Measurements from ENCODE around the gene PDE4C.

- TF ChIP-seq PATZ1 (CRISPR knock-in tag; IDR thresholded peaks at IDR 0.05; ENCODE audit: borderline replicate concordance) (no peak), ZNF8 (CRISPR knock-in tag; IDR thresholded peaks at IDR 0.05) (no peak), CSDC2 (CRISPR knock-in tag; IDR thresholded peaks at IDR 0.05) (no peak), CSRNP3 (CRISPR knock-in tag; IDR thresholded peaks at IDR 0.05) (no peak), RARB (CRISPR knock-in tag; IDR thresholded peaks at IDR 0.05) (no peak), TOX (CRISPR knock-in tag; IDR thresholded peaks at IDR 0.05; ENCODE audit: borderline replicate concordance) (no peak), ARNTL (CRISPR knock-in tag; IDR thresholded peaks at IDR 0.05; ENCODE audit: borderline replicate concordance, low read depth) (no peak), ZFP3 (CRISPR knock-in tag; IDR thresholded peaks at IDR 0.05) (no peak), ZNF70 (CRISPR knock-in tag; IDR thresholded peaks at IDR 0.05) (no peak), BACH2 (CRISPR knock-in tag; IDR thresholded peaks at IDR 0.05; ENCODE audit: borderline replicate concordance) (no peak), TCF4 (CRISPR knock-in tag; IDR thresholded peaks at IDR 0.05; ENCODE audit: borderline replicate concordance) (no peak), PPARA (CRISPR knock-in tag; IDR thresholded peaks at IDR 0.05; ENCODE audit: borderline replicate concordance) (no peak)
Measured at GRCh38 chr19:18185538-18185937, 40.7 kb downstream of the PDE4C start.

All from SK-N-SH treated with all-trans-retinoic acid at 6 μM for 48 hours (cell line).